ENCODE measurements around the gene CCDC47. TPM values are rescaled to one million over a fixed set of nuclear protein-coding genes. Genes with fewer than 3 reads are reported as not detected.

CCDC47 gene
- total RNA-seq, 1 experiment from 2014 or later: 79.4 TPM

GRCh38 chr17:63785556-63785955 lies 12.2 kb upstream of the CCDC47 start:
- Mint-ChIP-seq H3K4me3 (no peak overlapping the region), H3K9me3 (no peaks in the 10 kb centered on the region), H3K36me3 (ENCODE audit: insufficient read depth in 1 of 3, low read depth in 3 of 3) (peaks cover 12 to 61% (median 36%) of the 10 kb centered on the region in 3 experiments; a peak in 6 of 7 replicates), H3K27me3 (ENCODE audit: low read depth) (no peaks in the 10 kb centered on the region), H3K27ac (no peak overlapping the region), H3K4me1 (0 out of 4 replicates have a peak, but pooled peaks cover 0 to 2% of the 10 kb centered on the region in 2 experiments)
- Histone ChIP-seq H3K27ac (ENCODE audit: insufficient read length, low read depth, low read length) (no peak overlapping the region), H3K14ac (ENCODE audit: insufficient read depth, low read length) (no peak overlapping the region), H2AK5ac (ENCODE audit: insufficient read length, low read length) (no peak overlapping the region), H3K79me2 (ENCODE audit: insufficient read depth, low read length) (peaks cover 29% of the 10 kb centered on the region), H2BK120ac (ENCODE audit: low read depth, low read length, poor library complexity, severe bottlenecking) (no peak overlapping the region), H3K23me2 (ENCODE audit: insufficient read length, low read depth, low read length, poor library complexity, severe bottlenecking) (no peaks in the 10 kb centered on the region), H3K9me3 (ENCODE audit: control insufficient read depth, low read depth, low read length) (no peaks in the 10 kb centered on the region), H2BK12ac (ENCODE audit: insufficient read length, low read depth, low read length) (no peak overlapping the region), H3K23ac (ENCODE audit: insufficient read length, low read depth, low read length) (no peak overlapping the region), H3K4me2 (ENCODE audit: insufficient read depth, insufficient read length, low read length) (no peak overlapping the region), H3K9ac (ENCODE audit: extremely low read depth, insufficient read length, low read length) (no peak overlapping the region), H2BK5ac (ENCODE audit: insufficient read length, low read length) (no peak overlapping the region), H3K56ac (ENCODE audit: insufficient read length, low read depth, low read length) (no peak overlapping the region), H4K91ac (ENCODE audit: insufficient read length, low read depth, low read length) (no peak overlapping the region), H4K8ac (replicated peaks; ENCODE audit: insufficient read length, low read depth, low read length) (no peak overlapping the region), H4K5ac (ENCODE audit: insufficient read length, low read depth, low read length) (no peak overlapping the region), H3K18ac (ENCODE audit: insufficient read length, low read depth, low read length) (no peak overlapping the region), H3K27me3 (ENCODE audit: insufficient read depth, low read length) (no peaks in the 10 kb centered on the region), H4K20me1 (ENCODE audit: control insufficient read depth, insufficient read depth, insufficient read length) (peaks cover 2% of the 10 kb centered on the region), H3T11ph (ENCODE audit: low read length) (no peak overlapping the region), H2AFZ (ENCODE audit: low read length) (no peak overlapping the region), H2BK20ac (ENCODE audit: low read depth, low read length, poor library complexity, severe bottlenecking) (no peak overlapping the region), H3K4me1 (ENCODE audit: insufficient read depth, low read length) (no peaks in the 10 kb centered on the region), H3K79me1 (ENCODE audit: insufficient read depth, low read depth, low read length, poor library complexity, severe bottlenecking) (peaks cover 7% of the 10 kb centered on the region), H3K4ac (ENCODE audit: low read depth, low read length) (no peak overlapping the region), H2BK15ac (ENCODE audit: low read depth, low read length) (no peak overlapping the region)
- DNase-seq: no peak
- TF ChIP-seq CTCF (conservative IDR thresholded peaks at IDR 0.05): no peak
- no CpG with 5 or more reads among the region's 1 CpG for WGBS (ENCODE audit: extremely low coverage, insufficient read length, low lambda C conversion rate)
